ENCODE measurements around the gene FBLIM1. TPM values are rescaled to one million over a fixed set of nuclear protein-coding genes. Genes with fewer than 3 reads are reported as not detected.

FBLIM1 gene
- total and polyA plus RNA-seq, 8 donors = 17.5 to 128 (median 69.0) TPM

DNA sequence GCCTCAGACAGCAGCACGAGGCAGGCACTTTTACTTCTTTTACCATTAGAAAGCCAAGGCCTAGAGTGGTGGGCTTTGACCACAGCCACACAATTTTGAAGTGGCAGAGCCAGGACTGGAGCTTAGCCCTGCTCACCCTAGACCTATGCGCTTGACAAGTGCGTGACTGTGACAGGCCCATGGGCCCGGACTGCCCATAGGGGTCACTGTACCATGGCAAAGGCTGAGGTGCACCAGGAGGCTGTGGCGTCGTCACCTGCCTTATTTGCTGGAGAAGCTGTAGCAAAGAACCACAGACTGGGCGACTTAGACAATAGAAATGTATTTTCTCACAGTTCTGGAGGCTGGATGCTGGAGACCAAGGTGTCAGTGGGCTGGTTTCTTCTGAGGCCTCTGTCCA is 18.9 kb upstream of the FBLIM1 start:
- DNase-seq = no peak
- Histone ChIP-seq H3K9me3 (no peaks in the 10 kb centered on the region), H3K36me3 (peaks cover 6 to 13% (median 10%) of the 10 kb centered on the region in 4 donors), H3K27ac (peak overlapping the region in 1 of 5 donors; percentile 18), H3K4me3 (no peak overlapping the region), H3K27me3 (no peaks in the 10 kb centered on the region), H3K4me1 (peaks cover 31 to 56% (median 44%) of the 10 kb centered on the region in 4 donors)
- intact Hi-C loops (cut with DNase I; ENCODE audit: low total_unique reads) = loop anchor here (5.0 kb wide), 1 partner anchor 142 kb away; no protein-coding TSS in a partner anchor
- TF ChIP-seq POLR2A (IDR thresholded peaks at IDR 0.05) = no peak
- no peak for TF ChIP-seq POLR2AphosphoS5 (IDR thresholded peaks at IDR 0.05)
- TF ChIP-seq, protein P1, sequence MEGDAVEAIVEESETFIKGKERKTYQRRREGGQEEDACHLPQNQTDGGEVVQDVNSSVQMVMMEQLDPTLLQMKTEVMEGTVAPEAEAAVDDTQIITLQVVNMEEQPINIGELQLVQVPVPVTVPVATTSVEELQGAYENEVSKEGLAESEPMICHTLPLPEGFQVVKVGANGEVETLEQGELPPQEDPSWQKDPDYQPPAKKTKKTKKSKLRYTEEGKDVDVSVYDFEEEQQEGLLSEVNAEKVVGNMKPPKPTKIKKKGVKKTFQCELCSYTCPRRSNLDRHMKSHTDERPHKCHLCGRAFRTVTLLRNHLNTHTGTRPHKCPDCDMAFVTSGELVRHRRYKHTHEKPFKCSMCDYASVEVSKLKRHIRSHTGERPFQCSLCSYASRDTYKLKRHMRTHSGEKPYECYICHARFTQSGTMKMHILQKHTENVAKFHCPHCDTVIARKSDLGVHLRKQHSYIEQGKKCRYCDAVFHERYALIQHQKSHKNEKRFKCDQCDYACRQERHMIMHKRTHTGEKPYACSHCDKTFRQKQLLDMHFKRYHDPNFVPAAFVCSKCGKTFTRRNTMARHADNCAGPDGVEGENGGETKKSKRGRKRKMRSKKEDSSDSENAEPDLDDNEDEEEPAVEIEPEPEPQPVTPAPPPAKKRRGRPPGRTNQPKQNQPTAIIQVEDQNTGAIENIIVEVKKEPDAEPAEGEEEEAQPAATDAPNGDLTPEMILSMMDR (IDR thresholded peaks at IDR 0.05) = no peak
- no peak for TF ChIP-seq EP300 (IDR thresholded peaks at IDR 0.05)
- 77 to 89% (median 85%) methylated on average over 6 to 7 of the region's 7 CpGs for WGBS, 5 donors

DNA sequence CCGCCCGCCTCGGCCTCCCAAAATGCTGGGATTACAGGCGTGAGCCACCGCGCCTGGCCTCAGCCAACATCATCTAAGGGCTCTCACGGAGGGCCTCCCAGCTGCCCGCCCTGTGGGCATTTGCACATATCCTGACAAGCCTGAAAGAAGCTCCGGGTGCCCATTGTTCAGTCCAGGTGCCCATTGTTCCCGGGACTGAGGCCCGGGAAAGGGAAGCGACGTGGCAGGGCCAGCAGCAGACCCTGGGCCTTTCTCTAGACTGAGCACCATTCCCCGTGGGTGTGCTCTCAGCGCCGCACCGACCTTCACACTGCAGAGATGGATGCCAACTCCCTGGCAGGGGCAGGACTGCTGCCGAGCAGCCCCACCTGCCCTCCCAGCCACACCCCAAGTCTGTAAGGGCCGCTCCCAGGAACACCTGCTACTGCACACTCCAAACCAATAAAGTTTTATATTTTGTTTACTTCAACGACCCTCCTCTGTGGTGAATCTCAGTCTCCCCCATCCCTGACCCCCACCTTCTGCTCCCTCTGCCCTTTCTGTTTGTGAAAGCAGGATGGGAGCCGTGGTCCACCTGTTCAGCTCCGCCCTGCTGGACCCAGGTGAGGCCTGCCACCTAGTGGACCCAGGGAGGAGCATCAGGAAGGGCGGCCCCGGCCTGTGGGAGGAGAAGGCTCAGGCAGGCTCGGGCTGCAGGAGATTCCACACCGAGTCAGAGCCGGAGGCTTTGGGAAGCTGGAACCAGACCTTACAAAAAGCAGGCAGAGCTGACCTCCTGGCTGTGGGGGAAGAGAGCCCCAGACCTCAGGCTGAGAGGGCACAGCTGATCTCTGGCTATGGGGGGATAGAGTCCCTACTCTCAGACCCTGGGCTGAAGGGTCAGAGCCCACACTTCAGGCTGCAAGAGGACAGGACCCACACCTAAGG is 17.4 kb upstream of the FBLIM1 start:
- TF ChIP-seq, protein P1 (IDR thresholded peaks at IDR 0.05) = peak in 5 of 7 experiments; percentile 81 to 97 (median 91)
- TF ChIP-seq POLR2A (IDR thresholded peaks at IDR 0.05) = no peak
- TF ChIP-seq POLR2AphosphoS5 (IDR thresholded peaks at IDR 0.05) = peak in 1 of 3 donors; percentile 74
- Histone ChIP-seq H3K4me3 (no peak overlapping the region), H3K9me3 (no peaks in the 10 kb centered on the region), H3K36me3 (peaks cover 0 to 8% (median 2%) of the 10 kb centered on the region in 4 donors), H3K4me1 (peaks cover 19 to 41% (median 30%) of the 10 kb centered on the region in 4 donors), H3K27ac (peak overlapping the region in 3 of 5 donors; percentile 14 to 29 (median 16)), H3K27me3 (no peaks in the 10 kb centered on the region)
- intact Hi-C loops (cut with DNase I; ENCODE audit: low total_unique reads) = loop anchor here (5.0 kb wide), 1 partner anchor 144 kb away; no protein-coding TSS in a partner anchor
- DNase-seq = peak; percentile 92 to 93
- WGBS, 5 donors = 38 to 49% (median 42%) methylated on average over 23 to 27 of the region's 27 CpGs

DNA sequence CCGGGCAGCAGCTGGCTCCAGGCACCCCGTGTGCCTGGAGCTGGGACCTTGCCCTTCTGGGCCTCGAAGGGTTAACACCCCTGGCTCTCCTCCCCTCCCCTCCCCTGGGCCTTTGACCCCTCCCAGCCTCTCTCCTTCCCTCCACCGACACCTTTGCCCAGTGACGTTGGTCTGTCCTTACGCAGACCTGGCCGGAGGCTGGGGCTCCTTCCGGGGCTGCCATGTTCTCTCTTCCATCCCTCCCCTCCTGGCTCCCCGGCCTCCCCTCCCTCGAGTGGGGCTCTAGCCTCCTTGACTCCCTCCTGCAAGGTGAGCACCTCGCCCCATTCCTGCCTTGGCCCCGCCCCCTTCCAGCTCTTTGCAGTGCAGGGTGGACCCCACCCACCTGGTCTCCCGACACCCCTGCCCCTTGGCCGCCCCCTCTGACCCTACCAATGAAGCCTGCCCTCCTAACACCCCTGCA is 16.2 kb upstream of the FBLIM1 start, which contains the start of gene TMEM82:
TMEM82 (plus strand) TSS at position 161 of the 463 bp plus-strand sequence; CDS start at position 222, 61 bp downstream.
- TF ChIP-seq EP300 (IDR thresholded peaks at IDR 0.05) = no peak
- no peak for TF ChIP-seq POLR2A (IDR thresholded peaks at IDR 0.05)
- TF ChIP-seq, protein P1 (IDR thresholded peaks at IDR 0.05) = no peak
- TF ChIP-seq POLR2AphosphoS5 (IDR thresholded peaks at IDR 0.05) = no peak
- H3K27me3 ChIP-seq = no peaks in the 10 kb centered on the region
- H3K27ac ChIP-seq = peak within 1 kb of the TSS in 1 of 5 donors; percentile 29
- 22 to 30% (median 26%) methylated on average over 14 of the region's 14 CpGs for WGBS, 5 donors
- no peak within 1 kb of the TSS for H3K4me3 ChIP-seq
- intact Hi-C loops (cut with DNase I; ENCODE audit: low total_unique reads) = loop anchor here (5.0 kb wide), 1 partner anchor 145 kb away; no protein-coding TSS in a partner anchor
- no peaks in the 10 kb centered on the region for H3K9me3 ChIP-seq
- peak in 1 of 2 donors; percentile 47 for DNase-seq
- H3K4me1 ChIP-seq = peaks cover 7 to 29% (median 18%) of the 10 kb centered on the region in 4 donors
- peaks cover 0 to 8% (median 2%) of the 10 kb centered on the region in 4 donors for H3K36me3 ChIP-seq

DNA sequence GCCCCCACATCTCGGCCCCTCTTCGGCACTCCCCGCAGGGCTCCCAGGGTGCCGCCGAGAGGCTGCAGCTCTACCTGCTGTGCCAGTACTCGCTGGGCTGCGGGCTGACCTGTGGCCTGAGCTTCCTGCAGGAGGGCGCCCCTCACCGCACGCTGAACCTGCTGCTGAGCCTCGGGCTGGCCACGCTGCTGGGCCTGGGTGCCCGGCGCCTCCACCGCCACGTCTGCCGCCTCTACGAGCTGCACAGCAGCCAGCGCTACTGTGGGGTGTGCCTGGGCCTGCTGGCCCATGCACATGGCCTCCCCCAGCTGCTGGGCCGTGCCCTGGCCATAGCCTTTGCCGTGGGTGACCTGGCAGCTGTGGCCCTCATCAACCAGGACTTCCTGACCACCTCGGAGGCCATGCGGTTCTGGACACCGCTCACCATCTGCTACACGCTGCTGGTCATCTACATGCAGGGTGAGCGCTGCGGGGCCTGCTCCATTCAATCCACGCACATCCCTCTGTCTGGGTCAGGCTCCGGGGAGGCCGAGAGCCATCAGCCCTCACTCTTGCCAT is 14.4 kb upstream of the FBLIM1 start:
- Histone ChIP-seq H3K36me3 (peaks cover 0 to 6% (median 1%) of the 10 kb centered on the region in 4 donors), H3K4me1 (peaks cover 7 to 19% (median 13%) of the 10 kb centered on the region in 4 donors), H3K9me3 (no peaks in the 10 kb centered on the region), H3K27me3 (no peaks in the 10 kb centered on the region), H3K4me3 (no peak overlapping the region), H3K27ac (no peak overlapping the region)
- 82 to 96% (median 83%) methylated on average over 11 to 30 of the region's 30 CpGs for WGBS, 5 donors
- TF ChIP-seq, protein P1 (IDR thresholded peaks at IDR 0.05) = no peak
- TF ChIP-seq POLR2AphosphoS5 (IDR thresholded peaks at IDR 0.05) (no peak), POLR2A (IDR thresholded peaks at IDR 0.05) (no peak), EP300 (IDR thresholded peaks at IDR 0.05) (no peak)
- intact Hi-C loops (cut with DNase I; ENCODE audit: low total_unique reads) = loop anchor here (5.0 kb wide), 1 partner anchor 147 kb away; no protein-coding TSS in a partner anchor
- DNase-seq = no peak

Data from stomach (tissue), 9 donors.